Measurements from ENCODE around the gene TMEM244.
A peak's percentile ranks its signal among the peaks of the same experiment; 100 is the strongest.
"Not testable (repeated sequence)": the region's sequence is repeated elsewhere in the genome, so short reads cannot be mapped to it uniquely, and the experiment has no call there.

The TMEM244 gene

GRCh38 chr6:129812145-129812777 lies 48.9 kb downstream of the TMEM244 start:
- DNase-seq (ENCODE audit: low read depth, low spot score), result no peak

- DNase-seq (ENCODE audit: low read depth, low spot score), result not testable (repeated sequence)
These were observed 54.0 kb downstream of the TMEM244 start for GRCh38 chr6:129807141-129807540.

- not testable (repeated sequence) for DNase-seq (ENCODE audit: low read depth, low spot score)
These were observed 58.2 kb downstream of the TMEM244 start for GRCh38 chr6:129802920-129803319.

- DNase-seq (ENCODE audit: low read depth, low spot score), result peak; percentile 7
These were observed 59.2 kb downstream of the TMEM244 start for GRCh38 chr6:129801909-129802308.

- DNase-seq (ENCODE audit: low read depth, low spot score), result no peak
These were observed 65.9 kb downstream of the TMEM244 start for GRCh38 chr6:129795261-129795660.

GRCh38 chr6:129793447-129793846 lies 67.7 kb downstream of the TMEM244 start:
- no peak for DNase-seq (ENCODE audit: low read depth, low spot score)

GRCh38 chr6:129792049-129792448 lies 69.1 kb downstream of the TMEM244 start:
- DNase-seq (ENCODE audit: low read depth, low spot score), result no peak

GRCh38 chr6:129790785-129791184 lies 70.3 kb downstream of the TMEM244 start:
- DNase-seq (ENCODE audit: low read depth, low spot score), result no peak

- no peak for DNase-seq (ENCODE audit: low read depth, low spot score)
These were observed 71.1 kb downstream of the TMEM244 start for GRCh38 chr6:129789974-129790373.

- DNase-seq (ENCODE audit: low read depth, low spot score), result no peak
These were observed 73.3 kb downstream of the TMEM244 start for GRCh38 chr6:129787816-129788215.

GRCh38 chr6:129786548-129786947 lies 74.6 kb downstream of the TMEM244 start:
- DNase-seq (ENCODE audit: low read depth, low spot score), result no peak

GRCh38 chr6:129785756-129786135 lies 75.4 kb downstream of the TMEM244 start:
- no peak for DNase-seq (ENCODE audit: low read depth, low spot score)

GRCh38 chr6:129785047-129785755 lies 75.9 kb downstream of the TMEM244 start:
- no peak for DNase-seq (ENCODE audit: low read depth, low spot score)

All from smooth muscle cell of the brain vasculature (primary cell).